ENCODE results near the gene ZSCAN22. TPM values are rescaled to one million over a fixed set of nuclear protein-coding genes. Genes with fewer than 3 reads are reported as not detected.
A peak's percentile ranks its signal among the peaks of the same experiment; 100 is the strongest.

The ZSCAN22 gene
- 1 to 10 TPM; 1.1 to 2.4 (median 1.8) TPM for total RNA-seq

DNA sequence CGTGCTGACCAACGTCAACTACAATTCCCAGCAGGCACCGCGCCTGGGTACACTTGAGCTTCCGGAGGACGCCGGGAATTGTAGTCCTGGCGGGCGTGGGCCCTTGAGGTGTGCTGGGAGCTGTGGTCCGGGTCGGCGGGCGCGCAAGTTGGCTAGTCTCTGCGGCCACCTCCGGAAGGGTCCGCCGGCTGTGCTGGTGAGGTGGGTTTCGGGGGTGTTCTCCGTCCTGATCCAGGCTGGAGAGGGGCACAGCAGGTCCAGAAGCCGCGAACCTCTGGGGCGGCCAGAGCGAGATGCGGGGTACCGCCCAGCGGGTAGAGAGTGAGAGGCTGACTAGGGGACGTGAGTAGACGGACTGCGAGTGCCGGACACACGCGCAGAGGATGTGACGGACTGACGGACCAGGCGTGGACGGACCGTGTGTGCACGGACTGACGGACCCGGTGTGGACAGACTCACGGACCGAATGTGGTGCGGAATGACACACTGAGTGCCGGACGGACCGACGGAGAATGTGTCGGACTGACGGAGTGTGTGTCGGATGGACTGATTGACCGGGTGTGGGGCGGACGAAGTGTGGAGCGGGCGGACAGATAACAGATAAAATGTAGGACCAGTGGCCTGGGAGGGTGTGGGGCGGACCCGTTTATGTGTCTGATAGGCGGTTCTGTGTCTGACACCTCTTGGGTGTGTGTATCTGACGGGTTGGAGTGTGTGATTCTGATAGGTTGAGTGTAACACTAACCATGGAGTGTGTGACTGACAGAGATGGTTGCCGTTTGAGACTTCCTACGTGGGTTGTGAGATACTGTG lies at the start of gene ZSCAN22:
ZSCAN22 (plus strand) TSS at position 81 of the 813 bp plus-strand sequence. CDS start 7,809 bp downstream, outside the sequence.
- intact Hi-C loops (cut with DNase I; ENCODE audit: low total_unique reads), result loop anchor here (1.0 to 10.0 kb wide), 7 partner anchors 22 to 800 kb away; partner anchors contain the start of genes ERVK3-1, ZNF132, ZNF324B and ZNF497
- Histone ChIP-seq H3K27me3 (no peaks in the 10 kb centered on the region), H3K27ac (peak within 1 kb of the TSS; percentile 94 to 99 (median 98)), H3K4me3 (peak within 1 kb of the TSS; percentile 91 to 96 (median 94)), H3K9me3 (no peaks in the 10 kb centered on the region), H3K4me1 (peaks cover 24 to 29% of the 10 kb centered on the region in 2 donors), H3K36me3 (no peaks in the 10 kb centered on the region)
- ATAC-seq, result peak; percentile 98
- DNase-seq, result peak; percentile 95 to 96
- in situ Hi-C loops (cut with MboI; ENCODE audit: low sequenced_read_pairs in 4 of 4), result no loop called here
- TF ChIP-seq, protein P1, sequence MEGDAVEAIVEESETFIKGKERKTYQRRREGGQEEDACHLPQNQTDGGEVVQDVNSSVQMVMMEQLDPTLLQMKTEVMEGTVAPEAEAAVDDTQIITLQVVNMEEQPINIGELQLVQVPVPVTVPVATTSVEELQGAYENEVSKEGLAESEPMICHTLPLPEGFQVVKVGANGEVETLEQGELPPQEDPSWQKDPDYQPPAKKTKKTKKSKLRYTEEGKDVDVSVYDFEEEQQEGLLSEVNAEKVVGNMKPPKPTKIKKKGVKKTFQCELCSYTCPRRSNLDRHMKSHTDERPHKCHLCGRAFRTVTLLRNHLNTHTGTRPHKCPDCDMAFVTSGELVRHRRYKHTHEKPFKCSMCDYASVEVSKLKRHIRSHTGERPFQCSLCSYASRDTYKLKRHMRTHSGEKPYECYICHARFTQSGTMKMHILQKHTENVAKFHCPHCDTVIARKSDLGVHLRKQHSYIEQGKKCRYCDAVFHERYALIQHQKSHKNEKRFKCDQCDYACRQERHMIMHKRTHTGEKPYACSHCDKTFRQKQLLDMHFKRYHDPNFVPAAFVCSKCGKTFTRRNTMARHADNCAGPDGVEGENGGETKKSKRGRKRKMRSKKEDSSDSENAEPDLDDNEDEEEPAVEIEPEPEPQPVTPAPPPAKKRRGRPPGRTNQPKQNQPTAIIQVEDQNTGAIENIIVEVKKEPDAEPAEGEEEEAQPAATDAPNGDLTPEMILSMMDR (IDR thresholded peaks at IDR 0.05 in 4 of 5, conservative IDR thresholded peaks at IDR 0.05 in 1 of 5), result no peak
- TF ChIP-seq POLR2A (IDR thresholded peaks at IDR 0.05), result peak; percentile 79 to 81

DNA sequence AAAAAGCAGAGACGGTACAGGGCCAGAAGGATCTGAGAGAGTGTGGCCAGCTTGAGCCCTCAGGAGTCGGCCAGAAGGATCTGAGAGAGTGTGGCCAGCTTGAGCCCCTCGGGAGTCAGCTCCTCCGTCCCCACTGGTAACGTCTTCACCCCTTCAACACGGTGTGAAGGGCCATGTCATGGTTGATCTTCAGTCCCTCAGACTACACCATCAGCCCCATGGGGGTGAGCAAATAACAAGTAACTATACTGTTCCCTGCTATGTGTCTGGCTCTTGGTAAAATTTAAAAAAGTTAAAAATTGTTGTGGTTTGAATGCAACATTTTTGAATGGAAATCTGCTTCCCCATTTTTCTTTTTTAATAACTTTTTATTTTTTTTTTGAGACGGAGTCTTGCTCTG lies 49.6 kb upstream of the ZSCAN22 start:
- H3K36me3 ChIP-seq, result peaks cover 0 to 11% of the 10 kb centered on the region in 2 donors
- in situ Hi-C loops (cut with MboI; ENCODE audit: low sequenced_read_pairs in 4 of 4), result no loop called here
- peaks cover 4 to 15% of the 10 kb centered on the region in 2 donors for H3K4me1 ChIP-seq
- no peak overlapping the region for H3K27ac ChIP-seq
- ATAC-seq (no peak), DNase-seq (no peak)
- peaks cover 0 to 16% (median 0%) of the 10 kb centered on the region in 3 donors for H3K9me3 ChIP-seq
- intact Hi-C loops (cut with DNase I; ENCODE audit: low total_unique reads), result no loop called here
- TF ChIP-seq, protein P1 (IDR thresholded peaks at IDR 0.05 in 4 of 5, conservative IDR thresholded peaks at IDR 0.05 in 1 of 5), result no peak
- TF ChIP-seq POLR2A (IDR thresholded peaks at IDR 0.05), result no peak
- H3K4me3 ChIP-seq, result no peak overlapping the region
- peaks cover 0 to 10% (median 7%) of the 10 kb centered on the region in 3 donors for H3K27me3 ChIP-seq

DNA sequence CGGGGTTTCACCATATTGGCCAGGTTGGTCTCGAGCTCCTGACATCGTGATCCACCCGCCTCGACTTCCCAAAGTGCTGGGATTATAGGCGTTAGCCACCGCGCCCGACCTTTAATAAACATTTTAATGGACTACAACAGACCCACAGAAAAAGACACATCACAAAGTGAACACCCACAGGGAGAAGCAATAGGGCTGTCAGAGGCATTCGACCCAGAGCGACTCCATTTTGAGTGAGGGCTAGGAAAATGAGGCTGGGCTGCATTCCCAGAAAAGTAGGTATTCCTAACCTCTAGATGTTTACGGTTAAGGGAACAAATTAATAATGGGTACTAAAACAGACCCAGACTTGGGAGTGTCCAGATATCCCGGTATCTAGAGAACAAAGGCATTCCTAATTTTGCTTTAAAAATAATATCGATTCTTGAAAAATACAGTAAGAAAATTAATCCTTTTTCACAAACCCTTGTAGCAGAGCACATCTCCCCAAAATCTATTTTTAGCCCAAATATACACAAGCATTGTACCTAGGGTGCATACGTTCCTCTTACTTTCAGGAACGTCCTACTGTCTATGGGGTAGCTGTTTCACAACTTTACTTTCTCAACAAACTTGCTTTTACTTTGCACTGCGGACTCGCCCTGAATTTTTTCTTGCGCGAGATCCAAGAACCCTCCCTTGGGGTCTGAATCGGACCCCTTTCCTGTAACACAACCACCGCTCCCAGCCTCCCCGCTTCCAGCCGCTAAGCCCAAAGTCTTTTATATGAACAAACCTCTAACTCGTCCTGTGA lies 48.9 kb upstream of the ZSCAN22 start:
- intact Hi-C loops (cut with DNase I; ENCODE audit: low total_unique reads), result loop anchor here (1.0 kb wide), 1 partner anchor 27 kb away; the partner anchor contains the start of gene ERVK3-1
- in situ Hi-C loops (cut with MboI; ENCODE audit: low sequenced_read_pairs in 4 of 4), result no loop called here

DNA sequence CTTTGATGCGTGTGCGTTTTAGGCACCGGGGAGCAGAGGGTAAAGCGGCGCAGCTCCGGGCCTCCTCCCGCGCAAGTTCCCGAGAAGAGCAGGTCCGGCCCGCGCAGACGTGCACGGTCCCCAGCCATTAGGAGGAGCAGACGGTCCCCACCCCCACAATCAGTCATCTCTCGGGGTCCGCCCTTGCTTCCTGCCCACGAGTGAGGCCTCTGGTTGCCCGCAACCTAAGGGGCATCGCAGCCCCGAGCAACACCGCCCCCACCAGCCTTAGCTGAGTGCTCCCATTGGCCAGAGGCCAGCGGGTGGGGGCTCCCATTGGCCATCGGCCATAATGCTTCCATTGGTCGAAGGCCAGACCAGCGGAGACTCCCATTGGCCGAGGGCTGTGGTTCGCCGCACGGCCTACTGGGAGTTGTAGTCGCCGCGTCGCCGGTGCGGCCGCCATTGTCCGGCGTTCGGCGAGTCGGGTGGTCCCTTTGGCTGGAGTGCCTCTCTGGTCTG lies 48.2 kb upstream of the ZSCAN22 start, which contains the start of gene ZNF8:
ZNF8 (plus strand) TSS at position 415 of the 501 bp plus-strand sequence. CDS start 127 bp downstream, outside the sequence.
- Histone ChIP-seq H3K4me1 (peaks cover 4 to 15% of the 10 kb centered on the region in 2 donors), H3K27ac (peak within 1 kb of the TSS; percentile 72 to 91 (median 83)), H3K4me3 (peak within 1 kb of the TSS; percentile 74 to 82 (median 78)), H3K27me3 (peaks cover 0 to 10% (median 7%) of the 10 kb centered on the region in 3 donors), H3K36me3 (peaks cover 0 to 11% of the 10 kb centered on the region in 2 donors), H3K9me3 (peaks cover 0 to 5% (median 0%) of the 10 kb centered on the region in 3 donors)
- intact Hi-C loops (cut with DNase I; ENCODE audit: low total_unique reads) (loop anchor here (1.0 kb wide), 1 partner anchor 27 kb away; the partner anchor contains the start of gene ERVK3-1), in situ Hi-C loops (cut with MboI; ENCODE audit: low sequenced_read_pairs in 4 of 4) (no loop called here)
- peak; percentile 94 to 95 for ATAC-seq
- TF ChIP-seq, protein P1 (IDR thresholded peaks at IDR 0.05 in 4 of 5, conservative IDR thresholded peaks at IDR 0.05 in 1 of 5), result no peak
- peak; percentile 20 to 39 for TF ChIP-seq POLR2A (IDR thresholded peaks at IDR 0.05)
- DNase-seq, result peak; percentile 85 to 89

More for the DNA sequence above, 48.9 kb upstream of the ZSCAN22 start:
- ATAC-seq, result peak; percentile 15 to 22
- peaks cover 0 to 11% of the 10 kb centered on the region in 2 donors for H3K36me3 ChIP-seq
- H3K4me1 ChIP-seq, result peaks cover 4 to 15% of the 10 kb centered on the region in 2 donors
- peak overlapping the region; percentile 72 to 91 (median 83) for H3K27ac ChIP-seq
- peaks cover 0 to 10% (median 7%) of the 10 kb centered on the region in 3 donors for H3K27me3 ChIP-seq
- peak overlapping the region; percentile 74 to 82 (median 78) for H3K4me3 ChIP-seq
- peaks cover 0 to 10% (median 0%) of the 10 kb centered on the region in 3 donors for H3K9me3 ChIP-seq
- no peak for DNase-seq
- no peak for TF ChIP-seq POLR2A (IDR thresholded peaks at IDR 0.05)
